HCT116 (cell line): ENCODE data around the gene UBXN2A.

ENCODE experiments used
- EGR1 ChIP-seq: IDR thresholded peaks from 2 replicates; pipeline ENCODE4 v1.6.1; 2012; ENCODE audit warnings: low read depth
- EZH2 ChIP-seq: fragments of 200-600 bp; sonication (generic); IDR thresholded peaks from 2 replicates; pipeline ENCODE4 v1.6.1; 2017; ENCODE audit warnings: antibody characterized with exemption, mixed run types
- EZH2phosphoT487 ChIP-seq: fragments of 200-600 bp; IDR thresholded peaks from 2 replicates; pipeline ENCODE4 v1.6.1; 2018; ENCODE audit warnings: antibody characterized with exemption, borderline replicate concordance
- FOSL1 ChIP-seq: IDR thresholded peaks from 2 replicates; pipeline ENCODE4 v1.6.1; 2012; ENCODE audit warnings: low read depth
- JUND ChIP-seq: IDR thresholded peaks from 2 replicates; pipeline ENCODE4 v1.6.1; 2012
- MAX ChIP-seq: IDR thresholded peaks from 2 replicates; pipeline ENCODE4 v1.6.1; 2012
- POLR2A ChIP-seq: IDR thresholded peaks from 2 replicates; pipeline ENCODE4 v1.7.0; 2011; ENCODE audit warnings: borderline replicate concordance; ENCODE audit not compliant: insufficient read depth, insufficient read length; ENCODE audit errors: extremely low read depth
- POLR2AphosphoS5 ChIP-seq: IDR thresholded peaks from 2 replicates; pipeline ENCODE4 v1.6.1; 2011; ENCODE audit warnings: mild to moderate bottlenecking, low read depth, low read length, moderate library complexity
- REST ChIP-seq: IDR thresholded peaks from 2 replicates; pipeline ENCODE4 v1.6.1; 2012; ENCODE audit warnings: low read depth
- SIN3A ChIP-seq: IDR thresholded peaks from 2 replicates; pipeline ENCODE4 v1.6.1; 2012; ENCODE audit warnings: low read depth
- YY1 ChIP-seq: IDR thresholded peaks from 2 replicates; pipeline ENCODE4 v1.6.1; 2011; ENCODE audit warnings: low read length, low read depth, moderate library complexity, mild to moderate bottlenecking; ENCODE audit not compliant: insufficient replicate concordance; ENCODE audit errors: extremely low read depth
- TF ChIP-seq, protein P1 (sequence below), 3 experiments: fragments of 200-600 bp in 1 of 3; sonication (generic) in 1 of 3; IDR thresholded peaks in 2 of 3; conservative IDR thresholded peaks in 1 of 3; 2 replicates each; pipeline ENCODE4 v1.5.1; 2012 to 2017; ENCODE audit warnings: low read depth in 2 of 3, low read length in 2 of 3, antibody characterized with exemption in 1 of 3, borderline replicate concordance in 1 of 3, control low read depth in 1 of 3, mild to moderate bottlenecking in 1 of 3, mixed read lengths in 1 of 3, mixed run types in 1 of 3, moderate library complexity in 1 of 3; ENCODE audit not compliant: insufficient read depth in 1 of 3

DNA sequence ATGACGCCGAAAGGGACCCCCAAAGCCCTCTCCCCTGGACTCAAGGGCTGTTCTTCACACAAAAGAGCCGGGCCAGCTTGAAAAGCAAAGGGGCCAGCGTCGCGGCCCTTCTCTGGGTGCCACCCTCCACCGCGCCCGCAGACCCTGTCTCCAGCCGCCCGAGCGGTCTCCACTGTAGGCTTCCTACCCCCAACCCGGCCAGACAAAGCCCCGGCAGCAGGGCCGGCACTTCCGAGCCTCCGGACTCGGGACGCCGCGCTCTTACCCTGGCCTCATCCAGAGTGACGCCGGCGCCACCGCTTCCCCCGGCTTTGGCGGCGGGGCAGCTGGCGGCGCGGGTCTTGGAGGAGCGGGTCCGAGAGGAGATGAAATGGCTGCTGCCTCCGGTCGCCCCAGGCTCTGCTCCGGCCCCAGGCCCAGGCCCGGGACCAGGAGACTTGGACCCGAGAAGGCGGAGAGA is 13.9 kb upstream of the UBXN2A start:
- TF ChIP-seq POLR2A (no peak), EGR1 (no peak), EZH2phosphoT487 (no peak), YY1 (no peak), JUND (no peak), POLR2AphosphoS5 (no peak), EZH2 (no peak), SIN3A (no peak), MAX (no peak), FOSL1 (no peak), REST (no peak)
- TF ChIP-seq, protein P1, sequence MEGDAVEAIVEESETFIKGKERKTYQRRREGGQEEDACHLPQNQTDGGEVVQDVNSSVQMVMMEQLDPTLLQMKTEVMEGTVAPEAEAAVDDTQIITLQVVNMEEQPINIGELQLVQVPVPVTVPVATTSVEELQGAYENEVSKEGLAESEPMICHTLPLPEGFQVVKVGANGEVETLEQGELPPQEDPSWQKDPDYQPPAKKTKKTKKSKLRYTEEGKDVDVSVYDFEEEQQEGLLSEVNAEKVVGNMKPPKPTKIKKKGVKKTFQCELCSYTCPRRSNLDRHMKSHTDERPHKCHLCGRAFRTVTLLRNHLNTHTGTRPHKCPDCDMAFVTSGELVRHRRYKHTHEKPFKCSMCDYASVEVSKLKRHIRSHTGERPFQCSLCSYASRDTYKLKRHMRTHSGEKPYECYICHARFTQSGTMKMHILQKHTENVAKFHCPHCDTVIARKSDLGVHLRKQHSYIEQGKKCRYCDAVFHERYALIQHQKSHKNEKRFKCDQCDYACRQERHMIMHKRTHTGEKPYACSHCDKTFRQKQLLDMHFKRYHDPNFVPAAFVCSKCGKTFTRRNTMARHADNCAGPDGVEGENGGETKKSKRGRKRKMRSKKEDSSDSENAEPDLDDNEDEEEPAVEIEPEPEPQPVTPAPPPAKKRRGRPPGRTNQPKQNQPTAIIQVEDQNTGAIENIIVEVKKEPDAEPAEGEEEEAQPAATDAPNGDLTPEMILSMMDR (IDR thresholded peaks at IDR 0.05 in 2 of 3, conservative IDR thresholded peaks at IDR 0.05 in 1 of 3; ENCODE audit: borderline replicate concordance in 1 of 3, insufficient read depth in 1 of 3, low read depth in 2 of 3, low read length in 2 of 3), result no peak
